ENCODE measurements around the gene PGM2L1.

- TF ChIP-seq, protein P1, sequence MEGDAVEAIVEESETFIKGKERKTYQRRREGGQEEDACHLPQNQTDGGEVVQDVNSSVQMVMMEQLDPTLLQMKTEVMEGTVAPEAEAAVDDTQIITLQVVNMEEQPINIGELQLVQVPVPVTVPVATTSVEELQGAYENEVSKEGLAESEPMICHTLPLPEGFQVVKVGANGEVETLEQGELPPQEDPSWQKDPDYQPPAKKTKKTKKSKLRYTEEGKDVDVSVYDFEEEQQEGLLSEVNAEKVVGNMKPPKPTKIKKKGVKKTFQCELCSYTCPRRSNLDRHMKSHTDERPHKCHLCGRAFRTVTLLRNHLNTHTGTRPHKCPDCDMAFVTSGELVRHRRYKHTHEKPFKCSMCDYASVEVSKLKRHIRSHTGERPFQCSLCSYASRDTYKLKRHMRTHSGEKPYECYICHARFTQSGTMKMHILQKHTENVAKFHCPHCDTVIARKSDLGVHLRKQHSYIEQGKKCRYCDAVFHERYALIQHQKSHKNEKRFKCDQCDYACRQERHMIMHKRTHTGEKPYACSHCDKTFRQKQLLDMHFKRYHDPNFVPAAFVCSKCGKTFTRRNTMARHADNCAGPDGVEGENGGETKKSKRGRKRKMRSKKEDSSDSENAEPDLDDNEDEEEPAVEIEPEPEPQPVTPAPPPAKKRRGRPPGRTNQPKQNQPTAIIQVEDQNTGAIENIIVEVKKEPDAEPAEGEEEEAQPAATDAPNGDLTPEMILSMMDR (IDR thresholded peaks at IDR 0.05; ENCODE audit: low read length) = no peak
- TF ChIP-seq EZH2phosphoT487 (IDR thresholded peaks at IDR 0.05; ENCODE audit: low read length) = no peak
- TF ChIP-seq EZH2 (optimal IDR thresholded peaks at IDR 0.05; ENCODE audit: low read depth, low read length) = no peak
Measured at GRCh38 chr11:74318241-74318932, 79.8 kb downstream of the PGM2L1 start.
